Measurements from ENCODE around the gene TRIO.
A peak's percentile ranks its signal among the peaks of the same experiment; 100 is the strongest.

Gene TRIO

GRCh38 chr5:14138608-14139540 lies 4.3 kb upstream of the TRIO start:
- TF ChIP-seq CTCF (IDR thresholded peaks at IDR 0.05; ENCODE audit: low read depth, low read length, missing control alignments), result no peak
- in situ Hi-C loops (cut with HindIII; ENCODE audit: low pct_ligation_motif_present, low sequenced_read_pairs), result no loop called here
- no peak for DNase-seq

GRCh38 chr5:14141764-14142163 lies 1.4 kb upstream of the TRIO start:
- TF ChIP-seq CTCF (IDR thresholded peaks at IDR 0.05; ENCODE audit: low read depth, low read length, missing control alignments), result peak; percentile 38
- no peaks in the 10 kb centered on the region for H3K27me3 ChIP-seq (replicated peaks)
- H3K27ac ChIP-seq, result peak overlapping the region; percentile 84
- peaks cover 6% of the 10 kb centered on the region for H3K36me3 ChIP-seq (replicated peaks)
- DNase-seq, result no peak
- in situ Hi-C loops (cut with HindIII; ENCODE audit: low pct_ligation_motif_present, low sequenced_read_pairs), result no loop called here
- H3K4me3 ChIP-seq (ENCODE audit: low read depth, low read length), result peak overlapping the region; percentile 54

More at GRCh38 chr5:14138608-14139540, 4.3 kb upstream of the TRIO start:
- no peaks in the 10 kb centered on the region for H3K27me3 ChIP-seq (replicated peaks)
- H3K36me3 ChIP-seq (replicated peaks), result peaks cover 3% of the 10 kb centered on the region
- H3K4me3 ChIP-seq (ENCODE audit: low read depth, low read length), result no peak overlapping the region
- no peak overlapping the region for H3K27ac ChIP-seq

- Histone ChIP-seq H3K36me3 (replicated peaks) (peaks cover 6% of the 10 kb centered on the region), H3K27me3 (replicated peaks) (no peaks in the 10 kb centered on the region), H3K27ac (peak overlapping the region; percentile 84), H3K4me3 (ENCODE audit: low read depth, low read length) (peak overlapping the region; percentile 54)
- DNase-seq, result no peak
- TF ChIP-seq CTCF (IDR thresholded peaks at IDR 0.05; ENCODE audit: low read depth, low read length, missing control alignments), result no peak
- in situ Hi-C loops (cut with HindIII; ENCODE audit: low pct_ligation_motif_present, low sequenced_read_pairs), result no loop called here
Measured at GRCh38 chr5:14142202-14142826, 828 bp upstream of the TRIO start.

- no peaks in the 10 kb centered on the region for H3K27me3 ChIP-seq (replicated peaks)
- no peak for DNase-seq
- peak overlapping the region; percentile 95 for H3K27ac ChIP-seq
- H3K4me3 ChIP-seq (ENCODE audit: low read depth, low read length), result peak overlapping the region; percentile 96
- in situ Hi-C loops (cut with HindIII; ENCODE audit: low pct_ligation_motif_present, low sequenced_read_pairs), result no loop called here
- no peak for TF ChIP-seq CTCF (IDR thresholded peaks at IDR 0.05; ENCODE audit: low read depth, low read length, missing control alignments)
- peaks cover 8% of the 10 kb centered on the region for H3K36me3 ChIP-seq (replicated peaks)
Measured at GRCh38 chr5:14143546-14143840, 351 bp downstream of the TRIO start.

- peak overlapping the region; percentile 96 for H3K4me3 ChIP-seq (ENCODE audit: low read depth, low read length)
- no peak for TF ChIP-seq CTCF (IDR thresholded peaks at IDR 0.05; ENCODE audit: low read depth, low read length, missing control alignments)
- peaks cover 14% of the 10 kb centered on the region for H3K36me3 ChIP-seq (replicated peaks)
- no peaks in the 10 kb centered on the region for H3K27me3 ChIP-seq (replicated peaks)
- peak overlapping the region; percentile 95 for H3K27ac ChIP-seq
- DNase-seq, result no peak
- in situ Hi-C loops (cut with HindIII; ENCODE audit: low pct_ligation_motif_present, low sequenced_read_pairs), result no loop called here
Measured at GRCh38 chr5:14143841-14144585, 871 bp downstream of the TRIO start.
